SK-N-SH (cell line): ENCODE measurements around the gene IP6K2.

Experiments used
- CTCF ChIP-seq: fragments of 200-600 bp; sonication (generic); IDR thresholded peaks from 2 replicates; pipeline ENCODE4 v1.6.1; 2017; ENCODE audit warnings: antibody characterized with exemption, mild to moderate bottlenecking, moderate library complexity
- GATA2 ChIP-seq: sonication (generic); formaldehyde crosslinking; IDR thresholded peaks from 2 replicates; pipeline ENCODE4 v1.5.0; 2020; ENCODE audit warnings: mild to moderate bottlenecking, missing genetic modification reagents
- POLR2AphosphoS5 ChIP-seq: IDR thresholded peaks from 2 replicates; pipeline ENCODE4 v1.6.1; 2012; ENCODE audit warnings: low read depth, low read length
- TAF1 ChIP-seq: IDR thresholded peaks from 2 replicates; pipeline ENCODE4 v1.6.1; 2012; ENCODE audit warnings: low read depth, mild to moderate bottlenecking, low read length, moderate library complexity, borderline replicate concordance
- TEAD4 ChIP-seq: IDR thresholded peaks from 2 replicates; pipeline ENCODE4 v1.4.0; 2012; ENCODE audit warnings: mild to moderate bottlenecking, borderline replicate concordance; ENCODE audit not compliant: insufficient read depth

DNA sequence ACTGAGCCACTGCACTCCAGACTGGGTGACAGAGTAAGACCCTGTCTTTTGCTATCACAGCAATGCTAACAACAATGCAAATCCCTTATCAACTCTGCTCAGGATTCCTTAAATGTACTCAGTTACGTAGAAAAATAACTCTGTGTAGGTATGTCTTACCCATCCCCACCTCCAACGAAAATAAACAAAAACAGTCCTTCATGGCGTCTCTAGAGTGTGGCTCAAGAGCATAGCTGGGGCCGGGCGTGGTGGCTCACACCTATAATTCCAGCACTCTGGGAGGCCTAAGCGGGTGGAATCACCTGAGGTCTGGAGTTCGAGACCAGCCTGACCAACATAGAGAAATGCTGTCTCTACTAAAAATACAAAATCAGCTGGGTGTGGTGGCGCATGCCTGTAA is 18.1 kb downstream of the IP6K2 start:
- TF ChIP-seq POLR2AphosphoS5 (no peak), CTCF (no peak), TEAD4 (no peak), TAF1 (no peak), GATA2 (CRISPR knock-in tag) (no peak)
